PC-9 (cell line): ENCODE data around the gene MAB21L3. TPM values are rescaled to one million over a fixed set of nuclear protein-coding genes. Genes with fewer than 3 reads are reported as not detected.

ENCODE experiments used
- BruUV-seq: library from RNA; stranded (reverse); fragments of 400-500 nt; replicated peaks from 2 replicates; lab custom pipeline; 2021; lab: Mats Ljungman, UMichigan
- CTCF ChIA-PET: fragments of 300-600 bp; sonication (Branson Sonifier 250); formaldehyde crosslinking; loops from one replicate; lab custom pipeline; 2022; ENCODE audit warnings: antibody characterized with exemption; lab: Charles Lee
- POLR2A ChIA-PET: fragments of 300-600 bp; sonication (Branson Sonifier 250); formaldehyde crosslinking; loops from one replicate; lab custom pipeline; 2022; ENCODE audit warnings: antibody characterized with exemption; ENCODE audit not compliant: unreplicated experiment; lab: Charles Lee
- DNase-seq, 2 experiments: peaks; one replicate each; pipeline versions ENCODE4 v3.0.0 to v3.0.0-alpha.2; 2015 to 2022; ENCODE audit warnings: mixed read lengths in 1 of 2
- H2AFZ ChIP-seq: fragments of 200-600 bp; sonication (generic); 2 replicates; pipeline ENCODE4 v1.8.1; 2017; ENCODE audit warnings: antibody characterized with exemption
- H3F3A ChIP-seq: fragments of 200-600 bp; sonication (generic); 2 replicates; pipeline ENCODE4 v1.8.1; 2017; ENCODE audit warnings: antibody characterized with exemption, mild to moderate bottlenecking, low read depth; ENCODE audit not compliant: insufficient read depth
- H3K27ac ChIP-seq: fragments of 200-600 bp; sonication (generic); 2 replicates; pipeline ENCODE4 v1.6.1; 2016; ENCODE audit warnings: mixed run types
- H3K27me3 ChIP-seq: fragments of 200-600 bp; sonication (generic); 2 replicates; pipeline ENCODE4 v1.6.1; 2016; ENCODE audit warnings: low read depth, mixed run types; ENCODE audit not compliant: insufficient read depth
- H3K36me3 ChIP-seq: fragments of 200-600 bp; sonication (generic); 2 replicates; pipeline ENCODE4 v1.6.1; 2016; ENCODE audit warnings: low read depth, mixed run types
- H3K4me1 ChIP-seq: fragments of 200-600 bp; sonication (generic); replicated peaks from 2 replicates; pipeline ENCODE4 v1.6.1; 2016; ENCODE audit warnings: mixed run types; ENCODE audit not compliant: insufficient read depth
- H3K4me2 ChIP-seq: fragments of 200-600 bp; sonication (generic); 2 replicates; pipeline ENCODE4 v1.6.1; 2017; ENCODE audit warnings: mixed run types
- H3K4me3 ChIP-seq: fragments of 200-600 bp; sonication (generic); 2 replicates; pipeline ENCODE4 v1.6.1; 2016; ENCODE audit warnings: mixed run types
- H3K79me2 ChIP-seq: fragments of 200-600 bp; sonication (generic); 2 replicates; pipeline ENCODE4 v1.6.1; 2017; ENCODE audit warnings: low read depth, mixed run types
- H3K9me2 ChIP-seq: fragments of 200-600 bp; sonication (generic); 2 replicates; pipeline ENCODE4 v1.8.1; 2017; ENCODE audit warnings: mild to moderate bottlenecking; ENCODE audit not compliant: insufficient read depth
- H3K9me3 ChIP-seq: fragments of 200-600 bp; sonication (generic); 2 replicates; pipeline ENCODE4 v1.8.1; 2016; ENCODE audit warnings: low read depth; ENCODE audit not compliant: insufficient read depth
- H4K20me1 ChIP-seq: fragments of 200-600 bp; sonication (generic); 2 replicates; pipeline ENCODE4 v1.8.1; 2017; ENCODE audit not compliant: insufficient read depth
- CTCF ChIP-seq: fragments of 200-600 bp; sonication (generic); conservative IDR thresholded peaks from 2 replicates; pipeline ENCODE4 v1.6.1; 2017; ENCODE audit warnings: mixed run types, antibody characterized with exemption, mild to moderate bottlenecking, moderate library complexity
- EZH2 ChIP-seq: fragments of 200-600 bp; sonication (generic); IDR thresholded peaks from 2 replicates; pipeline ENCODE4 v1.8.0; 2017; ENCODE audit warnings: antibody characterized with exemption, low read depth
- intact Hi-C: fragments of 100-400 bp; cut with micrococcal nuclease; formaldehyde crosslinking; loops from one replicate; pipeline ENCODE4 v1.10.0; 2022; ENCODE audit not compliant: unreplicated experiment
- total RNA-seq: library from RNA; stranded (reverse); gene quantifications from 2 replicates; pipeline ENCODE4 v1.2.3, GENCODE V29; 2021

MAB21L3 gene
- total RNA-seq, 1 experiment from 2014 or later: not detected

- Histone ChIP-seq H3K9me2 (no peaks in the 10 kb centered on the region), H3K79me2 (no peaks in the 10 kb centered on the region), H2AFZ (no peak overlapping the region), H3K27me3 (no peaks in the 10 kb centered on the region), H3K36me3 (no peaks in the 10 kb centered on the region), H4K20me1 (no peaks in the 10 kb centered on the region), H3F3A (no peaks in the 10 kb centered on the region), H3K4me2 (no peak overlapping the region), H3K9me3 (no peaks in the 10 kb centered on the region), H3K4me3 (no peak overlapping the region), H3K4me1 (peaks cover 12% of the 10 kb centered on the region), H3K27ac (no peak overlapping the region)
- no TSS peak for BruUV-seq
- no peak for DNase-seq
- ChIA-PET POLR2A (no interaction called here), CTCF (no interaction called here)
- intact Hi-C loops: no loop called here
- TF ChIP-seq EZH2: no peak
- no peak for TF ChIP-seq CTCF
Measured at GRCh38 chr1:116164150-116164549, 53.0 kb downstream of the MAB21L3 start.

GRCh38 chr1:116164604-116165368 is 53.6 kb downstream of the MAB21L3 start:
- no peak overlapping the region for H3K4me2 ChIP-seq
- ChIA-PET CTCF (no interaction called here), POLR2A (no interaction called here)

GRCh38 chr1:116165572-116165971 is 54.4 kb downstream of the MAB21L3 start:
- TF ChIP-seq CTCF (no peak), EZH2 (no peak)
- DNase-seq: no peak
- Histone ChIP-seq H3K9me3 (no peaks in the 10 kb centered on the region), H2AFZ (no peak overlapping the region), H4K20me1 (no peaks in the 10 kb centered on the region), H3K27me3 (no peaks in the 10 kb centered on the region), H3F3A (no peaks in the 10 kb centered on the region), H3K9me2 (no peaks in the 10 kb centered on the region), H3K4me1 (peaks cover 13% of the 10 kb centered on the region), H3K27ac (no peak overlapping the region), H3K79me2 (no peaks in the 10 kb centered on the region), H3K4me2 (no peak overlapping the region), H3K36me3 (no peaks in the 10 kb centered on the region), H3K4me3 (no peak overlapping the region)
- intact Hi-C loops: loop anchor here (5.0 kb wide), 1 partner anchor 207 kb away; the partner anchor contains the start of gene ATP1A1
- POLR2A ChIA-PET: no interaction called here
- CTCF ChIA-PET: no interaction called here
- BruUV-seq: no TSS peak

More at GRCh38 chr1:116164604-116165368, 53.6 kb downstream of the MAB21L3 start:
- Histone ChIP-seq H3F3A (no peaks in the 10 kb centered on the region), H4K20me1 (no peaks in the 10 kb centered on the region), H3K4me1 (peaks cover 13% of the 10 kb centered on the region), H3K4me3 (no peak overlapping the region), H2AFZ (no peak overlapping the region), H3K27ac (no peak overlapping the region), H3K9me3 (no peaks in the 10 kb centered on the region), H3K79me2 (no peaks in the 10 kb centered on the region), H3K27me3 (no peaks in the 10 kb centered on the region), H3K9me2 (no peaks in the 10 kb centered on the region), H3K36me3 (no peaks in the 10 kb centered on the region)
- no peak for DNase-seq
- intact Hi-C loops: loop anchor here (5.0 kb wide), 1 partner anchor 208 kb away; the partner anchor contains the start of gene ATP1A1
- no TSS peak for BruUV-seq
- TF ChIP-seq CTCF (no peak), EZH2 (no peak)
